GM10248 (cell line): Measurements from ENCODE around the gene TPRN.

Experiments used
- CTCF ChIA-PET: fragments of 300-600 bp; sonication (Branson Sonifier 250); formaldehyde crosslinking; extraction: SDS; loops from one replicate; lab custom pipeline; 2021; ENCODE audit warnings: antibody characterized with exemption; lab: Yijun Ruan, JAX
- POLR2A ChIA-PET: fragments of 350-650 bp; sonication (Branson Sonifier 250); formaldehyde crosslinking; extraction: SDS; loops from one replicate; lab custom pipeline; 2020; ENCODE audit warnings: antibody characterized with exemption; lab: Yijun Ruan, JAX
- DNase-seq: peaks from one replicate; pipeline ENCODE4 v3.0.0; 2012; ENCODE audit errors: extremely low spot score
- TF ChIP-seq, protein P1 (sequence below): IDR thresholded peaks from 2 replicates; pipeline ENCODE4 v1.5.1; 2012; ENCODE audit warnings: mild to moderate bottlenecking, low read depth; ENCODE audit errors: extremely low read depth, missing control alignments, control extremely low read depth

The TPRN gene

DNA sequence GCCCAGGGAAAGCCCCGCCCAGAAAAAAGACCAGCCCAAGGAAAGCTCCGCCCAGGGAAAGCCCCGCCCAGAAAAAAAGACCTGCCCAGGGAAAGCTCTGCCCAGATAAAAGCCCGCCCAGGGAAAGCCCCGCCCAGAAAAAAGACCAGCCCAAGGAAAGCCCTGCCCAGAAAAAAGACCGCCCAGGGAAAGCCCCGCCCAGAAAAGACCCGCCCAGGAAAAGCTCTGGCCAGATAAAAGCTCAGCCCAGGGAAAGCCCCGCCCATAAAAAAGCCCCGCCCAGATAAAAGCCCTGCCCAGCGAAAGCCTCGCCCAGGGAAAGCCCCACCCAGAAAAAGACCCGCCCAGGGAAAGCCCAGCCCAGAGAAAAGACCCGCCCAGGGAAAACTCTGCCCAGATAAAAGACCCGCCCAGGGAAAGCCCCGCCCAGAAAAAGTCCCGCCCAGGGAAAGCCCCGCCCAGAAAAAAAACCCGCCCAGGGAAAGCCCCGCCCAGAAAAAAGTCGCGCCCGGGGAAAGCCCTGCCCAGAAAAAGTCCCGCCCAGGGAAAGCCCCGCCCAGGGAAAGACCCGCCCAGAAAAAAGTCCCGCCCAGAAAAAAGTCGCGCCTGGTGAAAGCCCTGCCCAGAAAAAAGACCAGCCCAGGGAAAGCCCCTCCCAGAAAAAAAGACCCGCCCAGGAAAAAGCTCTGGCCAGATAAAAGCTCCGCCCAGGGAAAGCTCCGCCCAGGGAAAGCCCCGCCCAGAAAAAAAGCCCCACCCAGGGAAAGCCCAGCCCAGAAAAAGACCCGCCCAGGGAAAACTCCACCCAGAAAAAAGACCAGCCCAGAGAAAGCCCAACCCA is 49.7 kb downstream of the TPRN start:
- CTCF ChIA-PET, result interaction anchor here (0.7 to 1.9 kb wide), 10 partner anchors 22 to 122 kb away, joined by 3 to 12 read pairs (median 4); partner anchors contain the start of genes ANAPC2 and SSNA1
- peak; percentile 89 for DNase-seq
- POLR2A ChIA-PET, result interaction anchor here (0.5 to 2.2 kb wide), 17 partner anchors 11 to 741 kb away, joined by 3 to 24 read pairs (median 5); partner anchors contain the start of genes MAN1B1, PAXX, TOR4A and TPRN

DNA sequence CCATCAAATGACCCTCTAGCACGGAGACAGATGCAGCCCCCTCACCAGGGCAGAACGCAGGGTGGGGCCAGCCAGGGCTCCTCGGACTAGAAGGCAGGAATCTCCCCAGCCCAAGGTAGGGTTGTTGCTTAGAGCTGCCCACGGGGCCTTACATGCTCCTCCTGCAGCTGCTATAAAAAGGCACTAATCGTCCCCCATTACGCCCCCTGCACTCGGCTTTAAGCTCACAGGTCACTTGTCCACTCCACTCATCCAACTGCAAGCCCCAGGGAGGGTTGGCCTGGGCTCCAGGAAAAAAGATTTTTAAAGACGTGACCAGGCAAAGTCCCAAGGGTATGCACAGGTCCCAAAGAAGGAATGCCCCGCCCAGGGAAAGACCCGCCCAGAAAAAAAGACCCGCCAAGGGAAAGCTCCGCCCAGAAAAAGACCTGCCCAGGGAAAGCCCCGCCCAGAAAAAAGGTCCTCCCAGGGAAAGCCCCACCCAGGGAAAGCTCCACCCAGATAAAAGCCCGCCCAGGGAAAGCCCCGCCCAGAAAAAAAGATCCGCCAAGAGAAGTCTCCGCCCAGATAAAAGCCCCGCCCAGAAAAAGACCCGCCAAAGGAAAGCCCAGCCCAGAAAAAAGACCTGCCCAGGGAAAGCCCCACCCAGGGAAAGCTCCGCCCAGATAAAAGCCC is 50.5 kb downstream of the TPRN start:
- DNase-seq, result peak; percentile 89
- TF ChIP-seq, protein P1, sequence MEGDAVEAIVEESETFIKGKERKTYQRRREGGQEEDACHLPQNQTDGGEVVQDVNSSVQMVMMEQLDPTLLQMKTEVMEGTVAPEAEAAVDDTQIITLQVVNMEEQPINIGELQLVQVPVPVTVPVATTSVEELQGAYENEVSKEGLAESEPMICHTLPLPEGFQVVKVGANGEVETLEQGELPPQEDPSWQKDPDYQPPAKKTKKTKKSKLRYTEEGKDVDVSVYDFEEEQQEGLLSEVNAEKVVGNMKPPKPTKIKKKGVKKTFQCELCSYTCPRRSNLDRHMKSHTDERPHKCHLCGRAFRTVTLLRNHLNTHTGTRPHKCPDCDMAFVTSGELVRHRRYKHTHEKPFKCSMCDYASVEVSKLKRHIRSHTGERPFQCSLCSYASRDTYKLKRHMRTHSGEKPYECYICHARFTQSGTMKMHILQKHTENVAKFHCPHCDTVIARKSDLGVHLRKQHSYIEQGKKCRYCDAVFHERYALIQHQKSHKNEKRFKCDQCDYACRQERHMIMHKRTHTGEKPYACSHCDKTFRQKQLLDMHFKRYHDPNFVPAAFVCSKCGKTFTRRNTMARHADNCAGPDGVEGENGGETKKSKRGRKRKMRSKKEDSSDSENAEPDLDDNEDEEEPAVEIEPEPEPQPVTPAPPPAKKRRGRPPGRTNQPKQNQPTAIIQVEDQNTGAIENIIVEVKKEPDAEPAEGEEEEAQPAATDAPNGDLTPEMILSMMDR, result no peak
- ChIA-PET POLR2A (interaction anchor here (0.6 to 2.2 kb wide), 11 partner anchors 10 to 158 kb away, joined by 3 to 24 read pairs (median 5); partner anchors contain the start of genes PAXX, TOR4A, TPRN and TUBB4B), CTCF (interaction anchor here (0.8 to 1.9 kb wide), 10 partner anchors 10 to 121 kb away, joined by 3 to 12 read pairs (median 4); partner anchors contain the start of genes ANAPC2, NPDC1 and SSNA1)

More for the DNA sequence above, 49.7 kb downstream of the TPRN start:
- TF ChIP-seq, protein P1, result no peak

DNA sequence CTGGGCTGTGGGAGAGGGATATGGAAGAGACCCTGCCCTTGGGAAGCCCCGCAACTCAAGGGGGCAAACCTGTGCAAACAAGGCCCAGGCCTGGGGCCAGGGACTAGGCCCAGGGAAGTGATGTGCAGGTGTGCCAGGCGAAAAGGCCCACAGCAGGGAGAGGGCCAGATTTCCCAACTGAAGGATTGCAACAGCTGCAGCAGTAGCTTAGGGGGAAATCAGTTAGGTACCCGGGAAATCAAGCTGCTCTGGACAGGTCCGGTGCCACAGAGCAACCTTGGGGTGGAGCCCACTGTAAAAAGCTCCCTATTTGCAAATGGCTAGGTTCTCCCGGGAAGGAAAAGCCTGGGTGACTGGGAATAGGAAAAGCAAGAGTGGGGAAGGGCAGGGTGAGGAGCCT is 51.2 kb downstream of the TPRN start:
- CTCF ChIA-PET, result interaction anchor here (0.9 to 1.9 kb wide), 7 partner anchors 9 to 120 kb away, joined by 3 to 12 read pairs (median 3); partner anchors contain the start of genes NDOR1, NPDC1 and TMEM203
- DNase-seq, result no peak
- TF ChIP-seq, protein P1, result no peak
- POLR2A ChIA-PET, result interaction anchor here (0.7 kb wide), 1 partner anchor 91 kb away, joined by 3 read pairs; no protein-coding TSS in a partner anchor

DNA sequence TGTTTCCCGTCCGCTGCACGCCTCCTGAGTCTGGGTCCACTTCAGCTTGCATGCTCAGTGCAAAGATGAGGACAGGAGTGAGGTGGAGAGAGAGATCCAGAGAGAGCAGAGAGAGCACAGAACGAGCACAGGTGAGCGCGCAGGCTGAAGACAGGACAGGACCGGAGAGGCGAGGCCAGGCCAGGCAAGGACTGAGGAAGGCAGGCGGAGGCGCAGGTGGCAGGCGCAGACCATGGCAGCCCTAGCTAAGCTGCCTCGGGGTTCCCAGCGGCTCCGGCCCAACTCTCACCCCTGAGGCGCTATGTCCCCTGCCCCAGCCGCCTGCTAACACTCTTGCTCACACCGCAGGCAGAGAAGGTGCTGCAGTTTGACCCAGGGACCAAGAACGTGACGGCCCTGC is 51.9 kb downstream of the TPRN start:
- TF ChIP-seq, protein P1, result no peak
- ChIA-PET POLR2A (interaction anchor here (0.7 kb wide), 1 partner anchor 92 kb away, joined by 3 read pairs; no protein-coding TSS in a partner anchor), CTCF (interaction anchor here (1.0 to 1.5 kb wide), 2 partner anchors 8 to 56 kb away, joined by 3 read pairs; partner anchors contain the start of genes NDOR1 and TMEM203)
- no peak for DNase-seq

DNA sequence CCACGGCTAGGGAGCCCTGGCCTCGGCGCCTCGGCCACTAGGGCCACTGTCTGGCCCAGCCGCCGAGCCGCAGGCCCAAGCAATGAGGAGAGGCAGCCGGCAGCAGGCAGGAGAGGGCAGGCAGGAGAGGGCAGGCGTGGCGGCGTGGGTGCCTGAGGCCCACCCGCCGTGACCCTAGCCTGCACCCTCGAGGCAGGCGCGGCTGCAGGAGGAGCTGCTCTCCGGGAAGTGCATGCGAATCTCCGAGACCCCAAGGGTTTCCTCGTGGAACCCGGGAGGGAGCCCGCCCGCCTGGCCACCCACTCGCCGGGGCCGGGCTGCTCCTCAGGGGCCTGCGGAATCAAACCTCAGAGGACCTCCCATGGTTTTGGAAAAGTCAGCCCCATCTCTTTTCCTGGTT is 52.3 kb downstream of the TPRN start:
- POLR2A ChIA-PET, result no interaction called here
- no peak for DNase-seq
- TF ChIP-seq, protein P1, result no peak
- CTCF ChIA-PET, result interaction anchor here (1.5 kb wide), 1 partner anchor 57 kb away, joined by 3 read pairs; the partner anchor contains the start of genes NDOR1 and TMEM203

DNA sequence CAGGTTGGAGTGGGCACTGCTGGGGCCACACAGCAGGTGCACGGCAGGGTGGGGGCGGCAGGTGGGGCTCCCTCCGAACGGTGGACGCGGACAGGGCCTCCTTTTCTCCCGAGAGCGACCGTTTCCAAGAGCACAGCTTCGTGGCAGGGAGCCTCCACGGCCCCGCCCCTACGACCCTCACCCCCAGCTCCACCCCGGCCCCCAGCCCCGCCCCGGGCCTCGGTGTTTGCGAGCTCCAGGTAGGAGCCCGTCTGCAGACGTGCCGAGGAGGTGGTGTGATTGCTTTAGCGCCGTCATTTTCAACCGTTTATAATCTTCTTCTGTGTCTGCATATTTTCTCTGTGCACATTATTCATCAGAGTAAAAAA is 52.8 kb downstream of the TPRN start:
- DNase-seq, result no peak
- TF ChIP-seq, protein P1, result no peak
- CTCF ChIA-PET, result no interaction called here
- POLR2A ChIA-PET, result no interaction called here
